Amniotic epithelial cell (primary cell): ENCODE measurements around the gene GPR84.
"Not testable (repeated sequence)": the region's sequence is repeated elsewhere in the genome, so short reads cannot be mapped to it uniquely, and the experiment has no call there.

Experiments used
- DNase-seq: peaks from one replicate; pipeline ENCODE4 v3.0.0-alpha.2; 2010; ENCODE audit warnings: low read depth

The GPR84 gene

DNA sequence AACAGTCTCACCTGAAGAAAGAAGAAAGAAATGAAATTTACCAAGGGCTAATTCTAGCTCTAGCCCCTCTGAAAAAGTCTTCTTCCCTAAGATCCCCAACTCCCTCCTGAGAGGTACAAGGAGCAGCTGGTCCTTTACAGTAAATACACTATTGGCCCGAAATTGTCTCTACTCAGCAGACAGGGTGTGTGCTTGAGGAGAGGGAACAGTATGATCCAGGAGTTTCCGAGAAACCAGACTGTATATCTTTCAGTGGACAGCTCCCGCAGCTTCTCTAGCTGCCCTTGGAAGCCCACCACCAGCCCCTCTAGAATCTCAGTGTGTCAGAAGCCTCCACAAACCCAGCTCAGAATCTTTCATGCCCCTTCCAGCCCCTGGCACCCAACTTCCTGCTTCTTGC, 8.1 kb downstream of the GPR84 start:
- DNase-seq = no peak

- DNase-seq = no peak
Measured at GRCh38 chr12:54355104-54355815, 9.0 kb downstream of the GPR84 start.

- not testable (repeated sequence) for DNase-seq
Measured at GRCh38 chr12:54354271-54354670, 10.0 kb downstream of the GPR84 start.

- peak; percentile 68 for DNase-seq
Measured at GRCh38 chr12:54352891-54353874, 11.1 kb downstream of the GPR84 start.

DNA sequence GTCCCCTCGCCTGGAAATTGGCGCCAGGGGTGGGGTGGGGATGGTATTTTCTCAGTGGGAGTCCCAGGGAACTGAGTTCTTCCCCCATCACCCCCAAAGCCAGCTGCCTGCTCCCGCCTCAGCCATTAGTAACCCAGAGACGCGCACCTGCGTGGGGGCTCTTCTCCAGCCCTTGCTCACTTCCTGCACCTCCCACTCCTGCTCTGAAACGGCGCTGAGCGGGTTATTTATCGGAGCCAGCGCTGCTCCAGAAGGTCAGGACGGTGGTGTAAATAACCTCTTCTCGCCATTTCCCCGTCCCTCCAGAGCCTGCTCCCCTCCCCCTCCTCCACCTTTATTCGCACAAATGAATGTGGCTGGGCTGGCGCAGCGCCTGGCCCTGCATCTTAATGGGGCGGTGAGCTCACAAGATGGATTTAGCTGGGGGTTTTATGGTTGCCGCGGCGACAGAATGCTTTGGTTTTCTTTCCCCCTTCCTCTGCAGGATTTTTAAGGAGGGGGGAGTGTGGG, 12.2 kb downstream of the GPR84 start:
- DNase-seq = peak; percentile 82

GRCh38 chr12:54351341-54351740, 12.9 kb downstream of the GPR84 start:
- no peak for DNase-seq

DNA sequence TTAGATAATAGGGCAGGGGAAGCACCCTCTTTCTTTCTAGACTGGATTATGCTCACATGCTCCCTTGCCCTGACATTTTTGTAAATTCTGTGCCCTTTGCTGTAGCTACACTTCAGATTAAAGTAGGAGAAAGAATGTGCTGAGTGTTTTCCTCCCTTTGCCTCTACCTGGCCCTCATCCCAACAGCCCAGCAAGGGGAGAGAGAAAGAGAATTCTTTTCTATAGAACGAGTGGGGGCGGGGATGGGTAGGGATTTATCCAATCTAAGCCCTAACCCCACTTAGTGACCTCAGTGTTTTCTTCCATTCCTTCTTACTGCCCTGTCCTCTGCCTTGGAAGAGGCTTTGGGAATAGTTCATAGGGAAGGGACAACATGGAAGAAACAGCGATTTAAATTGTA, 13.5 kb downstream of the GPR84 start:
- no peak for DNase-seq

GRCh38 chr12:54349679-54350078, 14.6 kb downstream of the GPR84 start:
- DNase-seq = no peak

GRCh38 chr12:54349036-54349435, 15.2 kb downstream of the GPR84 start:
- no peak for DNase-seq

DNA sequence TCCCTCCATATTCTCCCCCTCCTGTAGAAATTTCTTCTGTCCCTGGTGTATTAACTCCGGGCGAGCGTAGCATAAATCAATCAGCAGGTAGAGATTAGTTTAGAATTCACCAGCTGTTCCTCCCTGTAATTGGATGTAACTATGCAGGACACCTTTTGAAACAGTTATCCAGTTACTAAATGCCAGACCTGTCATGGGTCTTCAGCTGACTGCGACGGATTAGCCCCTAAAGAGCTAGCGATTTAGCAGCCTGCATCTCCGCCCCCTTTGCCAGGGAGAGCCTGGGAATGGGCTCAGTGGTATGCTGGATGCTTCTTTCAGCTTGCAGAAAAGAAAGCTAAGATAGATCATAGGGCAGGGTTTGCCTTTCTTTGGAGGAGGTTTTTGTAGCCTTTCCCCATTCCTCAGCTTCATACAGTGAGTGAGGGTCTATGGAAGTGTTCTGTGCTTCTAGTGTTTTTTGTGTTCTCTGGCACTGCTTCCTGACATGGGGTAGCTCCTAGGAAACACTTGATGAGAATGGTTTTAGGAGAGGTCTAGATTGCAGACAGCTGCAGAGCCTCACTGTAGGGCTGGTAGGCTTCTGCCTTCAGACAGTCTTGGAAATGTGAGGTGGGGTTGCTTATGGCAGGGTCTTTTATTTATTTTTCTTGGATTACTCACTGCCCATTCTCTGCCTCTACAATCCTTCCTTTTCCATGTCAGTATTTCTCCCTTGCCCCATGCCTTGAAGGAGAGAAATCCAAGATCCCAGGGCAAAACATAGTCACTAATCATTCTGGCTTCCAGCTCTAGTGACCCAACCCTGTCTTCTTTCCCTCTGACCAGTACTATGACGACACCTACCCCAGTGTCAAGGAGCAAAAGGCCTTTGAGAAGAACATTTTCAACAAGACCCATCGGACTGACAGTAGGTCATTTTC, 22.6 kb downstream of the GPR84 start:
- no peak for DNase-seq

DNA sequence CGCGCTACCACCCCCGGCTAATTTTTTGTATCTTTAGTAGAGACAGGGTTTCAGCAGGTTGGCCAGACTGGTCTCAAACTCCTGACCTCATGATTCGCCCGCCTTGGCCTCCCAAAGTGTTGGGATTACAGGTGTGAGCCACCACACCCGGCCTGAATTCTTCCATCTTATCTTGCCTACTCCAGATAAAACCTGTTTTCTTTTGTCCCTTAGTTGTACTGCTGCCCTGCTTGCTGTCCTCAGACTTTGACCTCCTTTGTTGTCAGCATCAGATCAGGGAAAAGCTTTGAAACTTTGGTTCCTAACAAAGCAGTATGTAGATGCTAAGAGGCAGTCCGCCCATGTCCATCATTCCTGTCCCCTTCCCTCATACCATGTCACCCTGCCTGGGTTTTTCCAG, 23.4 kb downstream of the GPR84 start:
- no peak for DNase-seq

DNA sequence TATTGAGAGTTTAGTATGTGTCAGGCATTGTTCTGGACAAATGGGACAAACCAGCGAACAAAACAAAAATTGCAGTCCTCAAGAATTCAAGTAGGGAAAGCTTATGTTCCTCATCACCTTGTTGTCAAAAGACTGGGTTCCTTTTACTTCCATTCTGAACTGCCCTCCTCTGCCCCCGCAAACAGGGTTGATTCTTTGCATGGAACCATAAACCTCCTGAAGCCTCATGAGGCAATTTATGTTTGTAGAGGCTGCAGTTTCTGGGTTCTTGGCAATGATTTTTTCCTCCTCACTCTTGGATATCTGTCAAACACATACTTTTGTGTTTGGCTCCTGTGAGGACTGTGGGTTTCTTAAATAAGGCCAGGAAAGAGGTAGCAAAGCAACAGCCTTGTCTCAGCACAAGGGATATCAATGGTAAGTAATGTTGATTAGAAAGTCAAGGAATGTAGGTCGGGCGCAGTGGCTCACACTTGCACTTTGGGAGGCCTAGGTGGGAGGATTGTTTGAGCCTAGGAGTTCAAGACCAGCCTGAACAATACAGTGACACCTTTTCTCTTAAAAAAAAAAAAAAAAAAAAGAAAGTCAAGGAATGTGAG, 25.5 kb downstream of the GPR84 start:
- no peak for DNase-seq

DNA sequence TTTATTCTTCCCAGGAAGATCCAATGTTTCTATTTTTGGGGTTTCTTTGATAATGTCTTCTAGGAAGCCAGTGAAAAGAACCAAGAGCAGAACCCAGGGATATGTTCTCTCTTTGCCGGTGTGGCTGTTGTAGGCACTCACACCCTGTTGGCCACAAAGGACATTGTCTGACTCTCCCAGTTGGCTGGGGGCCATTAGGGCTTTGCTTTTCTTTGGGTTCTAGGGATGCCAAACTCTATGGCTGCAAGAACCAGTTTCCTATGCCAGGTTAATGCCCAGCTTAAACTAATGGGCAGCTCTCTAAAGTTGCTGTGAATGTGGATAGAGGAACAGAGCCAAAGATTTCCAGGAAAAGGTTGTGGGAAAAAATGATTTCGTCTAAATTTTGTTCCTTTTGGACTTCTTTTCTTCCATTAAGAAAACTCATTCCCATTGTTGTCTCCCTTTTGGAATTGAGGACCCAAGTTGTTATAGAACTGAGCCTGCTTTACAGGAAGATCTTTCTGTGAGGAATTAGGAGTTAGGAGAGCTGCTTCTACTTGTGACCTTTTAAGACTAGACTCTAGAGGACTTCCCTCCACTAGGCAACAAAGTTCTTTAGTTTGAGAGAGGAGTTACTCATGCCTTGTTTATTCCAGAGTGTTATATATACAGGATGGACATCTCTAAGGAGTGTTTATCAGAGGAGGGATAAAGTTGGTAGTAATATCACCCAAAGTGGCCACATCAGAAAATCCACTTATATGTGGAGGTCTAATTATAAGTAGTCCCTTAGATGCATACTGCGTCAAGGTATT, 26.2 kb downstream of the GPR84 start:
- no peak for DNase-seq

- DNase-seq = no peak
Measured at GRCh38 chr12:54337280-54337842, 26.9 kb downstream of the GPR84 start.

DNA sequence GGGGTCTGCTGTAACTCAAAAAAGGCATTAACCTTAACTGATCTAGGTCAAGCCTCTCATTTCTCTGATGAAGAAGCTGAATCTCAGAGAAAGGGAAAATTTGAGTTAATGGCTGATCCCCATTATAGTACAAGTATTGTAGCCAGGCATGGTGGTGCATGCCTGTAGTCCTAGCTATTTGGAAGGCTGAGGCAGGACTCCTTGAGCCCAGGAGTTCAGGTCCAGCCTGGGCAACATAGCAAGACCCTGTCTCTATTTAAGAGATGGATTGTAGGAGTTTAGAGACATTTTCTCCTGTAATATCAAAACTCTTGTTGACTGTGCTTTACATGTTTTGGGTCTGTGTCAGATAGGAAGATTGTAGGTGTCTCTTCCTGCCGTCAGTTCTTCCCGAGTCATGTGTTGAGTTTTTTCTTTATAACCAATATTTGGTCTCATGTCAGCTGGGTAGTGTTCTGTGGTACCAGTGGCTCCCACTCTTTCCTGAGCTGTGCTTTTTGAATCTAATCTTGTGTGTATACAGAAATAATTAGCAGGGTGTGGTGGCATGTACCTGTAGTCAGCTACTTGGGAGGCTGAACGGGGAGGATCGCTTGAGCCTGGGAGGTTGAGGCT, 30.8 kb downstream of the GPR84 start:
- DNase-seq = no peak

- no peak for DNase-seq
Measured at GRCh38 chr12:54331461-54331860, 32.8 kb downstream of the GPR84 start.

- no peak for DNase-seq
Measured at GRCh38 chr12:54330442-54330841, 33.8 kb downstream of the GPR84 start.

- no peak for DNase-seq
Measured at GRCh38 chr12:54329759-54330158, 34.5 kb downstream of the GPR84 start.

- no peak for DNase-seq
Measured at GRCh38 chr12:54328595-54329337, 35.5 kb downstream of the GPR84 start.
